ENCODE data around the gene DPEP2.

DNA sequence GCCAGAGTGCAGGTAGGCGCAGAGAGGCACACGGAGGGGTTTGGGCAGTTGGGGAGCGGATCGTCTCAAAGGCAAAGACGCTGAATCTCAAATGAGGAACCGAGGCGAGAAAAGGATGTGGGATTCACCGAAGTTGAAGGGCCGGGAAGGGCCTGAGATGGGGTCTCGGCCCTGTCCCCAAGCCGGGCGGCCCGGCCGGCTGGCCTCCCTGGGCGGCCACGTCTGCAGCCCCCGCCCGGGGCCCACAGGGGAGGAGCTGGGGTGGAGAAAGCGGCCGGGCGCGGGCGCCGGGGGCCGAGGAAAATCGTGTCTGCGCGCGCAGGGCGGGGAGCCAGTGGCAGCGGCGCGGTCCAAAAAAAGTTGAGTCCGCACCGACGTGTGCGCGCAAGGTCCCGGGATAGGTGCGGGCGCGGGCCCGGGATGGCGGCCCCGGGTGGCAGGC is 31.3 kb downstream of the DPEP2 start:
- TF ChIP-seq EZH2 (IDR thresholded peaks at IDR 0.05; ENCODE audit: borderline replicate concordance, low read depth, low read length, severe bottlenecking), result no peak
- TF ChIP-seq, protein P1, sequence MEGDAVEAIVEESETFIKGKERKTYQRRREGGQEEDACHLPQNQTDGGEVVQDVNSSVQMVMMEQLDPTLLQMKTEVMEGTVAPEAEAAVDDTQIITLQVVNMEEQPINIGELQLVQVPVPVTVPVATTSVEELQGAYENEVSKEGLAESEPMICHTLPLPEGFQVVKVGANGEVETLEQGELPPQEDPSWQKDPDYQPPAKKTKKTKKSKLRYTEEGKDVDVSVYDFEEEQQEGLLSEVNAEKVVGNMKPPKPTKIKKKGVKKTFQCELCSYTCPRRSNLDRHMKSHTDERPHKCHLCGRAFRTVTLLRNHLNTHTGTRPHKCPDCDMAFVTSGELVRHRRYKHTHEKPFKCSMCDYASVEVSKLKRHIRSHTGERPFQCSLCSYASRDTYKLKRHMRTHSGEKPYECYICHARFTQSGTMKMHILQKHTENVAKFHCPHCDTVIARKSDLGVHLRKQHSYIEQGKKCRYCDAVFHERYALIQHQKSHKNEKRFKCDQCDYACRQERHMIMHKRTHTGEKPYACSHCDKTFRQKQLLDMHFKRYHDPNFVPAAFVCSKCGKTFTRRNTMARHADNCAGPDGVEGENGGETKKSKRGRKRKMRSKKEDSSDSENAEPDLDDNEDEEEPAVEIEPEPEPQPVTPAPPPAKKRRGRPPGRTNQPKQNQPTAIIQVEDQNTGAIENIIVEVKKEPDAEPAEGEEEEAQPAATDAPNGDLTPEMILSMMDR (IDR thresholded peaks at IDR 0.05; ENCODE audit: borderline replicate concordance, extremely low read depth, low read length, poor library complexity, severe bottlenecking), result no peak

Data from DND-41 (cell line).